GM23338 (cell line): Measurements from ENCODE around the gene CCDC183. TPM values are rescaled to one million over a fixed set of nuclear protein-coding genes. Genes with fewer than 3 reads are reported as not detected.

Experiments used
- ATAC-seq: fragments of 200-7000 bp; cut with Tn5 transposase; 3 replicates; pipeline ENCODE4 v1.9.1; 2020
- DNase-seq: peaks from one replicate; pipeline ENCODE4 v3.0.0-alpha.2; 2015; ENCODE audit warnings: low spot score
- H2AFZ ChIP-seq: fragments of 200-600 bp; sonication (generic); 2 replicates; pipeline ENCODE4 v1.8.0; 2016; ENCODE audit warnings: antibody characterized with exemption, mild to moderate bottlenecking, moderate library complexity
- H3F3A ChIP-seq: fragments of 200-600 bp; sonication (generic); replicated peaks from 2 replicates; pipeline ENCODE4 v1.8.0; 2017; ENCODE audit warnings: antibody characterized with exemption, mixed run types, low read depth
- H3K27ac ChIP-seq: fragments of 200-600 bp; sonication (generic); 2 replicates; pipeline ENCODE4 v1.6.1; 2016; ENCODE audit warnings: low read depth
- H3K27me3 ChIP-seq: fragments of 200-600 bp; sonication (generic); 2 replicates; pipeline ENCODE4 v1.8.0; 2016; ENCODE audit warnings: mild to moderate bottlenecking, mixed run types, moderate library complexity; ENCODE audit not compliant: insufficient read depth
- H3K36me3 ChIP-seq: fragments of 200-600 bp; sonication (generic); 2 replicates; pipeline ENCODE4 v1.8.0; 2016; ENCODE audit warnings: mild to moderate bottlenecking; ENCODE audit not compliant: insufficient read depth
- H3K4me1 ChIP-seq: fragments of 200-600 bp; sonication (generic); 2 replicates; pipeline ENCODE4 v1.8.0; 2016; ENCODE audit warnings: mild to moderate bottlenecking, moderate library complexity; ENCODE audit not compliant: insufficient read depth
- H3K4me2 ChIP-seq: fragments of 200-600 bp; sonication (generic); 2 replicates; pipeline ENCODE4 v1.7.1; 2017; ENCODE audit warnings: mixed run types
- H3K4me3 ChIP-seq: fragments of 200-600 bp; sonication (generic); 2 replicates; pipeline ENCODE4 v1.6.1; 2016; ENCODE audit warnings: mixed run types
- H3K79me2 ChIP-seq: fragments of 200-600 bp; sonication (generic); replicated peaks from 2 replicates; pipeline ENCODE4 v1.8.0; 2017; ENCODE audit warnings: mild to moderate bottlenecking; ENCODE audit not compliant: insufficient read depth
- H3K9me2 ChIP-seq: fragments of 200-600 bp; sonication (generic); 2 replicates; pipeline ENCODE4 v1.8.0; 2017; ENCODE audit not compliant: insufficient read depth
- H4K20me1 ChIP-seq: fragments of 200-600 bp; sonication (generic); replicated peaks from 2 replicates; pipeline ENCODE4 v1.8.0; 2017; ENCODE audit warnings: mild to moderate bottlenecking; ENCODE audit not compliant: insufficient read depth
- H3K27ac Mint-ChIP-seq: 2 replicates; pipeline ENCODE4 v1.8.0; 2020; ENCODE audit warnings: inconsistent platforms, mild to moderate bottlenecking, moderate library complexity, mixed read lengths
- H3K27me3 Mint-ChIP-seq: 3 replicates; pipeline ENCODE4 v1.8.0; 2022; ENCODE audit warnings: low read depth, mild to moderate bottlenecking, moderate library complexity, mixed read lengths, inconsistent platforms; ENCODE audit not compliant: insufficient read depth, poor library complexity
- H3K36me3 Mint-ChIP-seq: 3 replicates; pipeline ENCODE4 v1.8.0; 2021; ENCODE audit warnings: low read depth, mild to moderate bottlenecking, inconsistent platforms, moderate library complexity, mixed read lengths
- H3K4me1 Mint-ChIP-seq: 3 replicates; pipeline ENCODE4 v1.8.0; 2020; ENCODE audit warnings: mild to moderate bottlenecking, inconsistent platforms, mixed read lengths
- H3K4me3 Mint-ChIP-seq: 3 replicates; pipeline ENCODE4 v1.8.0; 2021; ENCODE audit warnings: moderate library complexity, mild to moderate bottlenecking, inconsistent platforms, mixed read lengths
- H3K9me3 Mint-ChIP-seq: 3 replicates; pipeline ENCODE4 v1.8.0; 2020; ENCODE audit warnings: moderate library complexity, mild to moderate bottlenecking, inconsistent platforms, mixed read lengths
- CREB1 ChIP-seq: fragments of 250-450 bp; sonication (Bioruptor Pico); IDR thresholded peaks from 2 replicates; pipeline ENCODE4 v1.5.0; 2020; ENCODE audit warnings: low read depth, mild to moderate bottlenecking, moderate library complexity
- CTCF ChIP-seq, 2 experiments: fragments of 200-600 bp in 1 of 2; sonication (generic) in 1 of 2; conservative IDR thresholded peaks; 2 replicates each; pipeline versions ENCODE4 v1.5.1 to v1.6.1; 2016 to 2017; ENCODE audit warnings: antibody characterized with exemption in 2 of 2, low read depth in 2 of 2, mild to moderate bottlenecking in 2 of 2, moderate library complexity in 1 of 2
- ETS1 ChIP-seq: IDR thresholded peaks from 2 replicates; pipeline ENCODE4 v1.6.1; 2016; ENCODE audit warnings: antibody characterized with exemption
- EZH2 ChIP-seq: fragments of 200-600 bp; sonication (generic); IDR thresholded peaks from one replicate; pipeline ENCODE4 v1.8.0; 2017; ENCODE audit warnings: antibody characterized with exemption, mild to moderate bottlenecking, low read depth; ENCODE audit not compliant: unreplicated experiment
- EZH2phosphoT487 ChIP-seq: fragments of 200-600 bp; sonication (generic); IDR thresholded peaks from one replicate; pipeline ENCODE4 v1.8.1; 2018; ENCODE audit warnings: antibody characterized with exemption; ENCODE audit not compliant: unreplicated experiment
- JUNB ChIP-seq: IDR thresholded peaks from one replicate; pipeline ENCODE4 v1.6.1; 2016; ENCODE audit warnings: antibody characterized with exemption; ENCODE audit not compliant: unreplicated experiment
- NANOG ChIP-seq: IDR thresholded peaks from 2 replicates; pipeline ENCODE4 v1.6.1; 2016; ENCODE audit warnings: antibody characterized with exemption, borderline replicate concordance
- POLR2AphosphoS5 ChIP-seq: IDR thresholded peaks from 2 replicates; pipeline ENCODE4 v1.6.1; 2016; ENCODE audit warnings: antibody characterized with exemption, low read depth
- REST ChIP-seq: IDR thresholded peaks from one replicate; pipeline ENCODE4 v1.6.1; 2018; ENCODE audit warnings: antibody characterized with exemption; ENCODE audit not compliant: unreplicated experiment
- STAT1 ChIP-seq: IDR thresholded peaks from one replicate; pipeline ENCODE4 v1.6.1; 2016; ENCODE audit warnings: antibody characterized with exemption; ENCODE audit not compliant: unreplicated experiment
- ZNF114 ChIP-seq: fragments of 250-450 bp; sonication (Bioruptor Pico); IDR thresholded peaks from 2 replicates; pipeline ENCODE4 v1.5.0; 2020; ENCODE audit warnings: mild to moderate bottlenecking, moderate library complexity
- ZNF331 ChIP-seq: fragments of 250-450 bp; sonication (Bioruptor Pico); IDR thresholded peaks from 2 replicates; pipeline ENCODE4 v1.5.0; 2020; ENCODE audit warnings: low read depth, mild to moderate bottlenecking, moderate library complexity
- ZNF462 ChIP-seq: fragments of 250-450 bp; sonication (Bioruptor Pico); IDR thresholded peaks from 2 replicates; pipeline ENCODE4 v1.5.0; 2020; ENCODE audit warnings: mild to moderate bottlenecking, moderate library complexity
- polyA plus RNA-seq: library from polyadenylated mRNA; unstranded; fragments of >200 nt; fragmentation: Nextera tagmentation; extraction: Ambion mirVana; gene quantifications from 2 replicates; pipeline ENCODE4 v1.2.1, GENCODE V29; 2016
- total RNA-seq: library from RNA; depleted of rRNA; stranded (reverse); fragments of >200 nt; shearing (Covaris generic); gene quantifications from 2 replicates; pipeline ENCODE4 v1.2.3, GENCODE V29; 2014

The CCDC183 gene
- total and polyA plus RNA-seq, 2 experiments from 2014 or later = 1.1 to 1.2 TPM

GRCh38 chr9:136856079-136856476 lies 59.9 kb downstream of the CCDC183 start:
- Histone ChIP-seq H3K27ac (no peak overlapping the region), H3K27me3 (no peaks in the 10 kb centered on the region), H3K4me1 (no peaks in the 10 kb centered on the region), H3K4me2 (no peak overlapping the region), H4K20me1 (no peaks in the 10 kb centered on the region), H2AFZ (no peak overlapping the region), H3K9me2 (no peaks in the 10 kb centered on the region), H3K79me2 (no peaks in the 10 kb centered on the region), H3F3A (no peaks in the 10 kb centered on the region), H3K36me3 (no peaks in the 10 kb centered on the region; the same call in 1 of the 2 replicates), H3K4me3 (no peak overlapping the region)
- ATAC-seq (no peak), DNase-seq (no peak)
- no peaks in the 10 kb centered on the region for H3K9me3 Mint-ChIP-seq
- no peak for TF ChIP-seq NANOG
- no peak for TF ChIP-seq CTCF (conservative IDR thresholded peaks at IDR 0.05; ENCODE audit: low read depth in 2 of 2)
- TF ChIP-seq REST = no peak
- no peak for TF ChIP-seq ZNF114 (CRISPR knock-in tag)
- TF ChIP-seq JUNB = no peak
- no peak for TF ChIP-seq EZH2phosphoT487
- no peak for TF ChIP-seq EZH2
- no peak for TF ChIP-seq STAT1
- TF ChIP-seq ETS1 = no peak
- TF ChIP-seq CREB1 (CRISPR knock-in tag) = no peak
- no peak for TF ChIP-seq ZNF331
- no peak for TF ChIP-seq ZNF462 (CRISPR knock-in tag)
- no peak for TF ChIP-seq POLR2AphosphoS5
- H3K4me1 Mint-ChIP-seq = no peaks in the 10 kb centered on the region
- H3K27me3 Mint-ChIP-seq = peaks cover 2% of the 10 kb centered on the region
- H3K4me3 Mint-ChIP-seq = no peak overlapping the region
- H3K27ac Mint-ChIP-seq = no peak overlapping the region
- peaks cover 5% of the 10 kb centered on the region; the same call in 2 of the 3 replicates for H3K36me3 Mint-ChIP-seq
